Tibial nerve (tissue), 4 donors: ENCODE results near the gene ACSL5.

Experiments
- EP300 ChIP-seq, 2 donors: sonication (generic); formaldehyde crosslinking; IDR thresholded peaks; one replicate each; pipeline ENCODE4 v1.6.1; 2017; ENCODE audit warnings: antibody characterized with exemption in 2 of 2, mild to moderate bottlenecking in 1 of 2
- POLR2A ChIP-seq, 2 donors: fragments of 450-650 bp; IDR thresholded peaks; one replicate each; pipeline ENCODE4 v1.6.1; 2017; ENCODE audit warnings: antibody characterized with exemption in 2 of 2, mild to moderate bottlenecking in 2 of 2, moderate library complexity in 2 of 2
- TF ChIP-seq, protein P1 (sequence below), 5 experiments: fragments of 200-600 bp in 3 of 5; fragments of 450-650 bp in 2 of 5; sonication (generic) in 3 of 5; IDR thresholded peaks; one replicate each; pipeline ENCODE4 v1.5.1; 2016 to 2019; ENCODE audit warnings: antibody characterized with exemption in 5 of 5, mild to moderate bottlenecking in 3 of 5, moderate library complexity in 2 of 5

DNA sequence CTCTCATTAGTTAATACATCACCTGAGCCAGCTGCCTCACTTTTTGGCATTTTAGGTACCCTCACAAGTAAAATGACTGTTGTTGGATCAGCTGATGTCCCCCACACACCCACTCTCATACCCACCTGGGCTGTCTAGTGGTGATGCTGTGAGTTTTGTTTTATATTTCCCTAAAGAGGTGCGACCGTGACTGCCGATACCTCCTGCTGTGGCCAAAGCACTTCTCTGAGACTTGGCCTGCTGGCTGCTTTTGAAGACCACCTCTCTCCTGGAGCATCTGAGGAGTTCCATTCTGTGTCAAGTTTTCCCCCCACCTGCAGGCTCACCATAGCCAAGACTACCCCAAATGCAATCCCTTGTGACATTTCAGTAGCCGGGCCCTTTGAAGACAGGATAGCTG, 6.4 kb upstream of the ACSL5 start:
- TF ChIP-seq, protein P1, sequence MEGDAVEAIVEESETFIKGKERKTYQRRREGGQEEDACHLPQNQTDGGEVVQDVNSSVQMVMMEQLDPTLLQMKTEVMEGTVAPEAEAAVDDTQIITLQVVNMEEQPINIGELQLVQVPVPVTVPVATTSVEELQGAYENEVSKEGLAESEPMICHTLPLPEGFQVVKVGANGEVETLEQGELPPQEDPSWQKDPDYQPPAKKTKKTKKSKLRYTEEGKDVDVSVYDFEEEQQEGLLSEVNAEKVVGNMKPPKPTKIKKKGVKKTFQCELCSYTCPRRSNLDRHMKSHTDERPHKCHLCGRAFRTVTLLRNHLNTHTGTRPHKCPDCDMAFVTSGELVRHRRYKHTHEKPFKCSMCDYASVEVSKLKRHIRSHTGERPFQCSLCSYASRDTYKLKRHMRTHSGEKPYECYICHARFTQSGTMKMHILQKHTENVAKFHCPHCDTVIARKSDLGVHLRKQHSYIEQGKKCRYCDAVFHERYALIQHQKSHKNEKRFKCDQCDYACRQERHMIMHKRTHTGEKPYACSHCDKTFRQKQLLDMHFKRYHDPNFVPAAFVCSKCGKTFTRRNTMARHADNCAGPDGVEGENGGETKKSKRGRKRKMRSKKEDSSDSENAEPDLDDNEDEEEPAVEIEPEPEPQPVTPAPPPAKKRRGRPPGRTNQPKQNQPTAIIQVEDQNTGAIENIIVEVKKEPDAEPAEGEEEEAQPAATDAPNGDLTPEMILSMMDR (IDR thresholded peaks at IDR 0.05), result no peak
- TF ChIP-seq POLR2A (IDR thresholded peaks at IDR 0.05) (no peak), EP300 (IDR thresholded peaks at IDR 0.05) (no peak)
